Activated T-cell treated with anti-CD3 and anti-CD28 coated beads, Interleukin-2, amount 50 U/mL, for 24 hours (primary cell): ENCODE measurements around the gene IFT27.

ENCODE experiments used
- DNase-seq: peaks from one replicate; pipeline ENCODE4 v3.0.0-alpha.2; 2020
- H3K27ac Mint-ChIP-seq: 2 replicates; pipeline ENCODE4 v1.8.0; 2020; ENCODE audit warnings: mild to moderate bottlenecking, mixed read lengths
- H3K27me3 Mint-ChIP-seq: 2 replicates; pipeline ENCODE4 v1.8.0; 2020; ENCODE audit warnings: mixed read lengths
- H3K36me3 Mint-ChIP-seq: 2 replicates; pipeline ENCODE4 v1.8.0; 2020; ENCODE audit warnings: low read depth, mixed read lengths
- H3K4me1 Mint-ChIP-seq: 2 replicates; pipeline ENCODE4 v1.8.0; 2020; ENCODE audit warnings: low read depth, mixed read lengths
- H3K4me3 Mint-ChIP-seq: 2 replicates; pipeline ENCODE4 v1.8.0; 2020; ENCODE audit warnings: mild to moderate bottlenecking, moderate library complexity, mixed read lengths
- H3K9me3 Mint-ChIP-seq: 2 replicates; pipeline ENCODE4 v1.8.0; 2020; ENCODE audit warnings: mixed read lengths

Gene IFT27

GRCh38 chr22:36775964-36776669 is at the start of gene IFT27:
Gene IFT27 (minus strand): TSS chr22:36776119. CDS start chr22:36775707, 412 bp downstream.
- Mint-ChIP-seq H3K36me3 (peaks cover 5% of the 10 kb centered on the region), H3K27ac (peak within 1 kb of the TSS; percentile 92), H3K27me3 (no peaks in the 10 kb centered on the region), H3K4me1 (peaks cover 34% of the 10 kb centered on the region), H3K9me3 (no peaks in the 10 kb centered on the region), H3K4me3 (peak within 1 kb of the TSS; percentile 86)
- DNase-seq, result peak; percentile 92

- Mint-ChIP-seq H3K27ac (no peak overlapping the region), H3K36me3 (no peaks in the 10 kb centered on the region), H3K27me3 (peaks cover 24% of the 10 kb centered on the region), H3K4me3 (no peak overlapping the region), H3K9me3 (no peaks in the 10 kb centered on the region), H3K4me1 (peaks cover 7% of the 10 kb centered on the region)
- DNase-seq, result no peak
Measured at GRCh38 chr22:36824655-36825054, 48.7 kb upstream of the IFT27 start.

GRCh38 chr22:36823186-36823839 is 47.4 kb upstream of the IFT27 start:
- no peaks in the 10 kb centered on the region for H3K4me1 Mint-ChIP-seq
- H3K4me3 Mint-ChIP-seq, result no peak overlapping the region
- DNase-seq, result no peak
- no peaks in the 10 kb centered on the region for H3K9me3 Mint-ChIP-seq
- no peak overlapping the region for H3K27ac Mint-ChIP-seq
- peaks cover 27% of the 10 kb centered on the region for H3K27me3 Mint-ChIP-seq
- H3K36me3 Mint-ChIP-seq, result no peaks in the 10 kb centered on the region

DNA sequence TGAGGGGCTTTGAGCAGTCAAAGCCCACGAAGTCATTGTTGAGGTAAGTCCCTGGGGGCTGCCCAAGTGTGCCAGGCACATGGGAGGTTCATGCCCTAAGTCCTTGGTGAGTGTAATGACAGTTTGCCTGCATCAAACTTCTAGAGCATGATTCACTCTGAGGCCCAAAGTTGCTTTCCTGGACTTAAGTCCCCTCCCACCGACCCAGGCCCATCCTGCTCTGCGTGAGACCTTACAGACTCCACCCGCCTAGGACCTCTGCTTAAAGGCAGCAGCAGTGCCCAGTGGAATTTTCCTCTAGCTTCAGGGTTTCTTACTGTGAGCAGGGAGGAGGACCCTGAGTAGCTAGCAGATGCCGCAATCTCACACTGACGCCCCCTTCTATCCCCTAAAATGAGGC is 46.7 kb upstream of the IFT27 start:
- Mint-ChIP-seq H3K27ac (no peak overlapping the region), H3K27me3 (peaks cover 35% of the 10 kb centered on the region), H3K9me3 (no peaks in the 10 kb centered on the region), H3K36me3 (no peaks in the 10 kb centered on the region), H3K4me1 (peaks cover 1% of the 10 kb centered on the region), H3K4me3 (no peak overlapping the region)
- DNase-seq, result no peak

DNA sequence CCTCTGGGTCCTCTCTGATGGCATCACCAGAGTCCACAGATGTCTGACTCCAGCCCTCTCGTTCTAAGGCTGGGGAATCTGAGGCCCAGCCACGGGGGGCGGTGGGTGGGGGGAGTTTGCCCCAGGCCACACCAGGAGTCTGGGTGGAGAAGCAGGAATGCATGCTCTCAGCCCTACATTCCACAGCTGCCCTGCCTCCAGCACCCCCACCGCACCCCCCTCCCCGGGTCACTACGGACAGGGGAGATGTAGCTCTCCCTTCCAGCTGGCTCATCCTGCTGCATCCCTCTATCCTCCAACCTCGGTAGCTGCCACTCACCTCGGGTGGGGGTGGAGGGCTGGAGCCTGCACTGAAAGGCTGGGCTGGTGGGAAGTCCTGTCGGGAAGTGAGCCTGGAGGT is 43.2 kb upstream of the IFT27 start:
- no peak for DNase-seq
- H3K27me3 Mint-ChIP-seq, result peaks cover 59% of the 10 kb centered on the region

DNA sequence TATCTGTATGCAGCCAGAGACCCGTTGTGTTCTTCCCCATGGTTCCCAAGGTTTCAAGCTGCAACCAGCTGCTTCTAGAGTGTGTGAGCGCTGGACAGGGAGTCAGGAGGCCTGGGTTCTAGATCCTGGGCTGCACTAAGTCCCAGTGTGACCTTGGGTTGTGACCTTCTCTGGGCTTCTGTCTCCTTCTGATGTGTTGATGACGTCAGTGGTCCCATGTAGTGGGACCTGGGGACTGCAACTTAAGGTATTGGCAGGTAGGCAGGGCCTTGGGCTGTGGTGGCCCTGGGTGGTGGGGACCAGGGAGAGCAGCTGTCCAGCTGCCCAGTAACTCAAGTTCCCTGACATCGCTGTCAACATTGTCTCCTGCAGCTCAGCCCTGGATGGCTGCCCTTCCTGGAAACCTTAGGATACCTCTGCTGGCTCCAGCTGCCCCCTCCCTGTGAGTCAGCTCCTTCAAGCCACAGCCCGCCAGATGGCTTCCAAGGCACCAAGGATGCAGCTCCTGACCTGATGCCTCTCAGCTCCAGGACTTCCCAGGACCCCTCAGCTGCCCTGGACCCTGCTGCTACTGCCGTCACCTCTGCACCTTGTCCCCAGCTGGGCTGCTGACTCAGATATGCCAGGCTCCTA is 42.2 kb upstream of the IFT27 start:
- no peak overlapping the region for H3K4me3 Mint-ChIP-seq
- H3K27me3 Mint-ChIP-seq, result peaks cover 66% of the 10 kb centered on the region
- no peak overlapping the region for H3K27ac Mint-ChIP-seq

More for the DNA sequence above, 43.2 kb upstream of the IFT27 start:
- no peak overlapping the region for H3K27ac Mint-ChIP-seq
- H3K4me3 Mint-ChIP-seq, result no peak overlapping the region
- H3K4me1 Mint-ChIP-seq, result peaks cover 5% of the 10 kb centered on the region
- no peaks in the 10 kb centered on the region for H3K36me3 Mint-ChIP-seq
- H3K9me3 Mint-ChIP-seq, result no peaks in the 10 kb centered on the region

DNA sequence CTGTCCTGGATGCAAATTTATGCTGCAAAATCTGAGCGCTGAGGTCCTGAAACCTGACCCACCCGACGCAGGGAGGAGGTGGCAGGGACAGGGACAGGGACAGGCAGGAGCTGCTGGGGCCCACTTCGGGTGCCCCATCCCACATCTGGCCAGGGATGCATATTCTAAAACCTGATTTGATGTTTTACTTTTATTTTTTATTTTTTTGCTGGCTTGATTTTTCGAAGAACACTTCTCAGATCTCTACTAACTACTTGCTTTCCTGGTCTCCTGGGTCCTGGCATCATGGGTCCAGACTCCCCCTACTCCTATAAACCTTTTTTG is 41.6 kb upstream of the IFT27 start:
- DNase-seq, result no peak
- Mint-ChIP-seq H3K27ac (no peak overlapping the region), H3K27me3 (peaks cover 70% of the 10 kb centered on the region)

More for the DNA sequence above, 42.2 kb upstream of the IFT27 start:
- no peak for DNase-seq
- Mint-ChIP-seq H3K4me1 (peaks cover 5% of the 10 kb centered on the region), H3K36me3 (no peaks in the 10 kb centered on the region), H3K9me3 (no peaks in the 10 kb centered on the region)

DNA sequence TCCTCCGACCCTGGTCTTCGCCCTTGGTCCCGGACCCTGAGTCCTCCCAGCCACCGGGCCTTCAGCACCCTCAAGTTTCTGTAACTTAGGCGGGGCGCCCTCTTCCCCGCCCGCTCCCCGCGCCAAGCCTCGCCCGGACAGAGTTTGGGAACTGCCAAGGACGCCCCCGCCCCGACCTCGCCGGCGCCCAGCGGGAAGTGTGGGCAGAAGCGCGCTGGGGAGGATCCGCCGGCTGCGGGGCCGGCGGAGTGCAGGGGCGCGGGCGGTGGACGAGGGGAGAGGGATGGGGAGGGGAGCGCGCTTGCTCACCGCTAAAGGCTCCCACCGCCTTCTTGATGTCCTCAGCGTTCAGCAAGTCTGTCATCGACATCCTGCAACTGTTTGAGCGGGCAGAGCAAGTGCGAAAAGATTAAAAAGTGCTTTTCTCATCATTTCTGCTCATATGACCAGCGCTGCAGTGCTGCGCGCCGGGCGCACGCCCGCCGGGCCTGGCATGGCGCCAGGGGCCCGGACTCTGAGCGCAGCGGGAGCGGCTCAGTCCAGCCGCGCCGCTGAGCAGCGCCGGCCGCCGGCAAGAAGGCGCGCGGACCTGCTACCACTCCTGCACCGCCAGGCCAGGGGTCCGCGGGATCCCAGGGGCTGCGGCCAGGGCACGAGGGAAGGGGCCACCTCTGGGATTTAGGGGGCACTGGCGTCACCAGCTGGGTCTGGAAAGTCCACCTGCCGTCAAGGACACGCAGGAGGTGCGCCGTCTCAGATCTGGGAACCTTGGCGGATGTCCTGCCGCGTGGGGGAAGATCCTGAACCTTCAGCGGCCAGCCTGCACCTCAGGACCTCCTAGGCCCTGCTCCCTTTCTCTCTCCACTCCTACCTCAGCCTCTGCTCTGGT is 41.0 kb upstream of the IFT27 start, which contains the start of gene PVALB:
Gene PVALB, minus strand, starts transcription at position 400 of the 889 bp plus-strand sequence. Its CDS starts 30 bp downstream, at position 370.
- no peaks in the 10 kb centered on the region for H3K9me3 Mint-ChIP-seq
- no peak within 1 kb of the TSS for H3K4me3 Mint-ChIP-seq
- H3K27ac Mint-ChIP-seq, result no peak within 1 kb of the TSS
- peaks cover 72% of the 10 kb centered on the region for H3K27me3 Mint-ChIP-seq
- no peak for DNase-seq
- no peaks in the 10 kb centered on the region for H3K36me3 Mint-ChIP-seq
- peaks cover 5% of the 10 kb centered on the region for H3K4me1 Mint-ChIP-seq

More for the DNA sequence above, 41.6 kb upstream of the IFT27 start:
- Mint-ChIP-seq H3K4me1 (peaks cover 5% of the 10 kb centered on the region), H3K36me3 (no peaks in the 10 kb centered on the region), H3K4me3 (no peak overlapping the region), H3K9me3 (no peaks in the 10 kb centered on the region)

DNA sequence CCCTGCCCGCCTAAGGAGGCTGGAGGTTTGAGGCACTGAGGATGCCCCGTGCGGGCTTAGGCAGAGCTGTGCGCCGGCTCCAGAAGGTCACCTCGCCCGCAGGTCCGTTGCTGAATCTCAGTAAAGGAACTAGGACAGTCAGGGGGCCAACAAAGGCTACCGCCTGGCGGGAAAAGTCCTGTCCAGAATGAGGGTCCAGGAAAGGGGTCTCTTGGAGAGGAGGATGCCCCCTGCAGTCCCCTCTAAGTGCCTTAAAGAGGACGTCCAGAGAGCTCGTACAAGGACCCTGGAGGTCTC is 40.4 kb upstream of the IFT27 start:
- Mint-ChIP-seq H3K36me3 (no peaks in the 10 kb centered on the region), H3K27ac (no peak overlapping the region)
- no peak for DNase-seq

GRCh38 chr22:36815558-36816338 is 39.8 kb upstream of the IFT27 start:
- peaks cover 5% of the 10 kb centered on the region for H3K4me1 Mint-ChIP-seq
- H3K27me3 Mint-ChIP-seq, result peaks cover 71% of the 10 kb centered on the region
- no peak overlapping the region for H3K4me3 Mint-ChIP-seq
- H3K9me3 Mint-ChIP-seq, result no peaks in the 10 kb centered on the region
- no peak for DNase-seq
- H3K27ac Mint-ChIP-seq, result no peak overlapping the region
- H3K36me3 Mint-ChIP-seq, result no peaks in the 10 kb centered on the region

More for the DNA sequence above, 40.4 kb upstream of the IFT27 start:
- no peak overlapping the region for H3K4me3 Mint-ChIP-seq
- peaks cover 5% of the 10 kb centered on the region for H3K4me1 Mint-ChIP-seq
- peaks cover 72% of the 10 kb centered on the region for H3K27me3 Mint-ChIP-seq
- no peaks in the 10 kb centered on the region for H3K9me3 Mint-ChIP-seq

- H3K9me3 Mint-ChIP-seq, result no peaks in the 10 kb centered on the region
- peaks cover 67% of the 10 kb centered on the region for H3K27me3 Mint-ChIP-seq
Measured at GRCh38 chr22:36814801-36815200, 38.9 kb upstream of the IFT27 start.

GRCh38 chr22:36811094-36811800 is 35.3 kb upstream of the IFT27 start:
- H3K4me1 Mint-ChIP-seq, result peaks cover 18% of the 10 kb centered on the region
- no peak for DNase-seq
- H3K36me3 Mint-ChIP-seq, result no peaks in the 10 kb centered on the region
- peaks cover 38% of the 10 kb centered on the region for H3K27me3 Mint-ChIP-seq
- no peaks in the 10 kb centered on the region for H3K9me3 Mint-ChIP-seq
- no peak overlapping the region for H3K27ac Mint-ChIP-seq
- H3K4me3 Mint-ChIP-seq, result no peak overlapping the region

More at GRCh38 chr22:36814801-36815200, 38.9 kb upstream of the IFT27 start:
- Mint-ChIP-seq H3K36me3 (no peaks in the 10 kb centered on the region), H3K4me1 (peaks cover 5% of the 10 kb centered on the region), H3K4me3 (no peak overlapping the region), H3K27ac (no peak overlapping the region)
- DNase-seq, result no peak

DNA sequence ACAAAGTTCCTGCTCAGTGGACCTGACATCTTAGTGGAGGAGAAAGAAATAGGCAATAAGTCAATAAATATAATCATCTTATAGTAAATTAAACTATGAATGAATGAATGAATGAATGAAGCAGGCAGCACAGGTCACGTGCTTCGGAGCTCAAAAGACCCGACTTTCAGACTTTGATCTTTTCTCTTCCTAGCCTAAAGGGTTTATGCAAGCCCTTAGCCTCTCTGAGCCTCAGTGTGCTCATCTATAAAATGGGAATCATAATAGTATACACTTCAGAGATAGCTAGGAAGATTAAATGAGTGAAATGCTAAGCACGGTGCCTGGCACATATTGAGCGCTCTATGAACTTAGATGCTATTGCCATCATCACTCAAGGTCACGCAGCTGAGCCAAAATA is 33.4 kb upstream of the IFT27 start:
- H3K9me3 Mint-ChIP-seq, result no peaks in the 10 kb centered on the region
- H3K27ac Mint-ChIP-seq, result no peak overlapping the region
- H3K4me3 Mint-ChIP-seq, result no peak overlapping the region
- no peaks in the 10 kb centered on the region for H3K36me3 Mint-ChIP-seq
- DNase-seq, result no peak
- H3K27me3 Mint-ChIP-seq, result peaks cover 19% of the 10 kb centered on the region
- peaks cover 18% of the 10 kb centered on the region for H3K4me1 Mint-ChIP-seq
